H1 (cell line): ENCODE measurements around the gene STX11. TPM values are rescaled to one million over a fixed set of nuclear protein-coding genes. Genes with fewer than 3 reads are reported as not detected.

Experiments used
- BACH1 ChIP-seq: IDR thresholded peaks from 2 replicates; pipeline ENCODE4 v1.6.1; 2012; ENCODE audit warnings: low read length, improper control_type of control experiment
- BRCA1 ChIP-seq: IDR thresholded peaks from 2 replicates; pipeline ENCODE4 v1.6.1; 2012; ENCODE audit warnings: low read depth, low read length, improper control_type of control experiment
- CBX5 ChIP-seq: fragments of 300-800, 300-1000 bp; sonication (generic); IDR thresholded peaks from 2 replicates; pipeline ENCODE4 v1.7.1; 2016; ENCODE audit warnings: antibody characterized with exemption, low read length, low read depth
- EZH2 ChIP-seq: fragments of 200-600 bp; sonication (generic); IDR thresholded peaks from 2 replicates; pipeline ENCODE4 v1.7.1; 2012; ENCODE audit warnings: low read depth, mild to moderate bottlenecking, moderate library complexity, low read length, inconsistent platforms; ENCODE audit not compliant: severe bottlenecking
- GTF2F1 ChIP-seq: IDR thresholded peaks from 2 replicates; pipeline ENCODE4 v1.6.1; 2012; ENCODE audit warnings: low read depth, low read length, improper control_type of control experiment, borderline replicate concordance
- RAD21 ChIP-seq, 2 experiments: IDR thresholded peaks in 1 of 2; conservative IDR thresholded peaks in 1 of 2; 2 replicates each; pipeline ENCODE4 v1.6.1; 2011; ENCODE audit warnings: low read depth in 2 of 2, low read length in 2 of 2, improper control_type of control experiment in 1 of 2, inconsistent platforms in 1 of 2, mild to moderate bottlenecking in 1 of 2, moderate library complexity in 1 of 2
- polyA plus RNA-seq, 7 experiments: library from polyadenylated mRNA; depleted of rRNA in 3 of 7; stranded (reverse) in 5 of 7; unstranded in 2 of 7; fragments of >200 nt in 5 of 7; fragments of 200-250 nt in 2 of 7; gene quantifications; 1 replicate in 5 of 7; 2 replicates in 1 of 7; 4 replicates in 1 of 7; pipeline versions ENCODE4 v1.2.1 to v1.2.3, GENCODE V29; 2011 to 2013; ENCODE audit warnings: missing spikeins in 2 of 7, mixed read lengths in 2 of 7
- total RNA-seq: library from RNA; stranded (reverse); fragmentation: NEBNext Ultra II Directional; extraction: Animal tissue kit (Norgen Biotek cat#: 25700); gene quantifications from 2 replicates; pipeline ENCODE4 v1.2.1, GENCODE V29; 2021

Gene STX11
- total and polyA plus RNA-seq, 2 of the 8 experiments (the other 6 are each of a cell fraction or from before 2014, with no cell fraction given), result 0.15 to 0.34 TPM

GRCh38 chr6:144220031-144220790, 69.9 kb downstream of the STX11 start (continued):
- TF ChIP-seq EZH2 (no peak), BACH1 (no peak), GTF2F1 (no peak), BRCA1 (no peak), RAD21 (IDR thresholded peaks at IDR 0.05 in 1 of 2, conservative IDR thresholded peaks at IDR 0.05 in 1 of 2; ENCODE audit: low read depth in 2 of 2, low read length in 2 of 2) (no peak), CBX5 (no peak)
